AG04449 (cell line): Measurements from ENCODE around the gene TPSD1.
"Not testable (repeated sequence)": the region's sequence is repeated elsewhere in the genome, so short reads cannot be mapped to it uniquely, and the experiment has no call there.

ENCODE experiments used
- CTCF ChIA-PET: fragments of 350-600 bp; formaldehyde crosslinking; extraction: SDS; loops from one replicate; lab custom pipeline; 2021; ENCODE audit warnings: antibody characterized with exemption; lab: Yijun Ruan, JAX
- POLR2A ChIA-PET: fragments of 400-600, 350-600 bp; formaldehyde crosslinking; extraction: SDS; loops from one replicate; lab custom pipeline; 2020; ENCODE audit warnings: antibody characterized with exemption, inconsistent platforms; lab: Yijun Ruan, JAX
- DNase-seq: peaks from one replicate; pipeline ENCODE4 v3.0.0-alpha.2; 2010; ENCODE audit warnings: low read depth, low spot score
- H3K4me3 ChIP-seq: 2 replicates; pipeline ENCODE4 v1.5.1; 2011; ENCODE audit warnings: low read depth, mild to moderate bottlenecking, control low read depth, low read length
- CTCF ChIP-seq: IDR thresholded peaks from one replicate; pipeline ENCODE4 v1.5.1; 2011; ENCODE audit warnings: mild to moderate bottlenecking, moderate library complexity, low read length, control low read depth, inconsistent platforms; ENCODE audit not compliant: insufficient read depth; ENCODE audit errors: missing control alignments

The TPSD1 gene

GRCh38 chr16:1264345-1265089 is 8.6 kb downstream of the TPSD1 start:
- no peak for TF ChIP-seq CTCF
- ChIA-PET POLR2A (no interaction called here), CTCF (no interaction called here)
- DNase-seq: no peak
- no peak overlapping the region for H3K4me3 ChIP-seq

- CTCF ChIA-PET: interaction anchor here (1.5 kb wide), 1 partner anchor 36 kb away, joined by 5 read pairs; no protein-coding TSS in a partner anchor
- DNase-seq: no peak
- no peak for TF ChIP-seq CTCF
- H3K4me3 ChIP-seq: no peak overlapping the region
- POLR2A ChIA-PET: no interaction called here
These were observed 9.3 kb downstream of the TPSD1 start for GRCh38 chr16:1265090-1265630.

- ChIA-PET CTCF (interaction anchor here (1.5 kb wide), 1 partner anchor 35 kb away, joined by 5 read pairs; no protein-coding TSS in a partner anchor), POLR2A (no interaction called here)
- no peak for DNase-seq
- no peak overlapping the region for H3K4me3 ChIP-seq
- TF ChIP-seq CTCF: no peak
These were observed 10.0 kb downstream of the TPSD1 start for GRCh38 chr16:1265826-1266225.

GRCh38 chr16:1269418-1269817 is 13.5 kb downstream of the TPSD1 start:
- H3K4me3 ChIP-seq, POLR2A ChIA-PET, DNase-seq: not testable (repeated sequence)
- CTCF ChIA-PET: interaction anchor here (1.5 kb wide), 1 partner anchor 30 kb away, joined by 4 read pairs; no protein-coding TSS in a partner anchor

- ChIA-PET CTCF (no interaction called here), POLR2A (no interaction called here)
- no peak for TF ChIP-seq CTCF
- DNase-seq: no peak
- H3K4me3 ChIP-seq: no peak overlapping the region
These were observed 15.5 kb downstream of the TPSD1 start for GRCh38 chr16:1271380-1271723.

- H3K4me3 ChIP-seq, CTCF ChIA-PET, DNase-seq, POLR2A ChIA-PET: not testable (repeated sequence)
These were observed 16.0 kb downstream of the TPSD1 start for GRCh38 chr16:1271724-1272413.

- H3K4me3 ChIP-seq: no peak overlapping the region
- ChIA-PET CTCF (no interaction called here), POLR2A (no interaction called here)
- no peak for DNase-seq
- no peak for TF ChIP-seq CTCF
These were observed 16.8 kb downstream of the TPSD1 start for GRCh38 chr16:1272453-1273198.
